Upper lobe of right lung (tissue), 1 donor: ENCODE measurements around the gene MRPL52. TPM values are rescaled to one million over a fixed set of nuclear protein-coding genes. Genes with fewer than 3 reads are reported as not detected.
A peak's percentile ranks its signal among the peaks of the same experiment; 100 is the strongest.

Experiments
- ATAC-seq: fragments of 200-7000 bp; cut with Tn5 transposase; one replicate; pipeline ENCODE4 v1.9.1; 2020; ENCODE audit warnings: mild to moderate bottlenecking, moderate library complexity
- DNase-seq: peaks from one replicate; pipeline ENCODE4 v3.0.0-alpha.2; 2020
- H3K27ac ChIP-seq: fragments of 200-600 bp; one replicate; pipeline ENCODE4 v1.8.0; 2022
- H3K27me3 ChIP-seq: fragments of 200-600 bp; one replicate; pipeline ENCODE4 v1.8.0; 2022; ENCODE audit warnings: mild to moderate bottlenecking
- H3K36me3 ChIP-seq: fragments of 200-600 bp; one replicate; pipeline ENCODE4 v1.8.0; 2022
- H3K4me1 ChIP-seq: fragments of 200-600 bp; one replicate; pipeline ENCODE4 v1.8.0; 2022
- H3K4me3 ChIP-seq: fragments of 200-600 bp; one replicate; pipeline ENCODE4 v1.8.0; 2022; ENCODE audit warnings: mild to moderate bottlenecking
- H3K9me3 ChIP-seq: fragments of 200-600 bp; one replicate; pipeline ENCODE4 v1.8.0; 2022
- CTCF ChIP-seq: fragments of 200-600 bp; IDR thresholded peaks from one replicate; pipeline ENCODE4 v1.8.0; 2022; ENCODE audit warnings: antibody characterized with exemption
- intact Hi-C: fragments of 100-400 bp; cut with DNase I; formaldehyde crosslinking; loops from one replicate; pipeline ENCODE4 v1.11.0; 2022
- total RNA-seq: library from RNA; stranded (reverse); fragmentation: NEBNext Ultra II Directional; extraction: Animal tissue kit (Norgen Biotek cat#: 25700); gene quantifications from one replicate; pipeline ENCODE4 v1.2.1, GENCODE V29; 2021
- donor health status: DM: no; HTN: yes; CAD: no; lungs with severe emphysema.

MRPL52 gene
- total RNA-seq, 1 donor from 2014 or later = 58.4 TPM

DNA sequence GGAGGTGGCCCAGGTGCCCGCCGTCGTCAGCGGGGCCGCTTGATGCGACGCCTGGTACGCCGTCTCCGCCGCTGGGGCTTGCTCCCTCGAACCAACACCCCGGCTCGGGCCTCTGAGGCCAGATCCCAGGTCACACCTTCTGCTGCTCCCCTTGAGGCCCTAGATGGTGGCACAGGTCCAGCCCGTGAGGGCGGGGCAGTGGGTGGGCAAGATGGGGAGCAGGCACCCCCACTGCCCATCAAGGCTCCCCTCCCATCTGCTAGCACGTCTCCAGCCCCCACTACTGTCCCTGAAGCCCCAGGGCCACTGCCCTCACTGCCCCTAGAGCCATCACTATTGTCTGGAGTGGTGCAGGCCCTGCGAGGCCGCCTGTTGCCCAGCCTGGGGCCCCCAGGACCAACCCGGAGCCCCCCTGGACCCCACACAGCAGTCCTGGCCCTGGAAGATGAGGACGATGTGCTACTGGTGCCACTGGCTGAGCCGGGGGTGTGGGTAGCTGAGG, 47.4 kb downstream of the MRPL52 start:
- no peak overlapping the region for H3K4me3 ChIP-seq
- ATAC-seq (no peak), DNase-seq (no peak)
- no peaks in the 10 kb centered on the region for H3K27me3 ChIP-seq
- H3K9me3 ChIP-seq = no peaks in the 10 kb centered on the region
- H3K27ac ChIP-seq = no peak overlapping the region
- peaks cover 14% of the 10 kb centered on the region for H3K4me1 ChIP-seq
- intact Hi-C loops = no loop called here
- H3K36me3 ChIP-seq = peaks cover 68% of the 10 kb centered on the region
- no peak for TF ChIP-seq CTCF

DNA sequence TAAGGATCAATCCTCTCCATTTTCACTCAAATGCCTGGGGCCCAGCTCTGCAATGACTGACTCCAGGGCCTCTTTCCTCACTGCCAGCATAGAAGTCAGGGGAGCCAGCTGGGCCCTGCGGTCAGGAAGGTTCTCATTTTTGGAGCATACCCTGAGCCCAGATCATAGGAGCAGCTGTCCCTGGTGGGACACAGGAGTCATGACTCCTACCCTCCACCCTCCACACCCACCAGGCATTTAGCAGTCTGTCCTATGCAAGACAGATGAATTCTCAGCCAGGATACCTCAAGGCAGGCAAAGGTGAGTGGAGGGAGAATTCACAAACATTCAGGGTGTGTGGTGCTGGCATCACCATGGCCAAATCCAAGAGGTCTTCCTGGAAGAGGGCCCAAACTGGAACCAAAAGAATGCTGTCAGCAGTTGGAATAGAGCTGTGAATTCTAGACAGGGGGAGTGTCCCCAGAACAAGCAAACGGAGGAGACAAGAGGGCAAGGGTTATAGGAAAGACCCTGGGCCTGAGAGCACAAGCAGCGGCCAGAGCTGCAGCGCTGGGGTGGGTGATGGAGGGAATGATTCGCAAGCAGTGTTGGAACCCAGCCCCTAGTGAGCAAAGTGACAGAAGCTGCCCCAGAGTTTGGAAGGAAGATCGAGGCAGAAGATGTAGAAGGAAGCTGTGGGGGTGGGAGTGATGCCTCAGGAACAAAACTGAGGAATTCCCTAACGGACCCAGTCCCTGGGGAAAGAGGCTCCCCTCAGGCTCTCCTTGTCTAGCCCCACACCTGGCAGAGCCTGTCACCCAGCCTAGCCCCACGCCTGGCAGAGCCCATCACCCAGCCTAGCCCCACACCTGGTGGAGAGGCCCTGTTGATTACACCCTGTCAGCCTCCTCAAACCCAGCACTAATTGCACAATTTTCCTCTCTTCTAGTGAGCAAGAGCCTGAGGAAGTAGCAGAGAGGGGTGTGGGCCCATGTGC, 48.9 kb downstream of the MRPL52 start:
- no peak for TF ChIP-seq CTCF
- H3K4me1 ChIP-seq = peaks cover 5% of the 10 kb centered on the region
- no peaks in the 10 kb centered on the region for H3K9me3 ChIP-seq
- no peak for DNase-seq
- H3K27me3 ChIP-seq = no peaks in the 10 kb centered on the region
- ATAC-seq = no peak
- H3K27ac ChIP-seq = no peak overlapping the region
- H3K4me3 ChIP-seq = no peak overlapping the region
- intact Hi-C loops = no loop called here
- H3K36me3 ChIP-seq = peaks cover 62% of the 10 kb centered on the region

DNA sequence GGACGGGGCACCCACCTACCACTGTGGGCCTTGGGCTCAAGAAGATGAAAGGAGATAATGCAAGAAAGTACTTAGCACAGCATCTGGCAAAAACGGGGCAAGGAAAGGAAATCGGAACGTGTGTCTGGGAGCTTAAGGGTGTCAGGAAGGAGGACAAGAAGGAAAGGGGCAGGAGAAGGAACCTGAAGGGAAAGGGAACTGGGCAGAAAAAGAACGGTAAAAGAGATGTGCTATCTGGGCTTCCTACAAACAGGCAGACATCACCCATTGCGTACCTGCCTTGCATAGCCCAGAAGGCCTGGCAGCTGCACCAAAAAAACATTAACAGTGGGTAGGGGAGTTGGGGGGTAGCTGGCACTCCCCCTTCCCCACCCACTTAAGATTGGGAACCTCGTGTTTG, 52.4 kb downstream of the MRPL52 start:
- no peak for TF ChIP-seq CTCF
- H3K36me3 ChIP-seq = peaks cover 27% of the 10 kb centered on the region
- H3K27me3 ChIP-seq = no peaks in the 10 kb centered on the region
- DNase-seq (no peak), ATAC-seq (no peak)
- H3K9me3 ChIP-seq = no peaks in the 10 kb centered on the region
- no peaks in the 10 kb centered on the region for H3K4me1 ChIP-seq
- H3K4me3 ChIP-seq = no peak overlapping the region
- no peak overlapping the region for H3K27ac ChIP-seq
- intact Hi-C loops = no loop called here

DNA sequence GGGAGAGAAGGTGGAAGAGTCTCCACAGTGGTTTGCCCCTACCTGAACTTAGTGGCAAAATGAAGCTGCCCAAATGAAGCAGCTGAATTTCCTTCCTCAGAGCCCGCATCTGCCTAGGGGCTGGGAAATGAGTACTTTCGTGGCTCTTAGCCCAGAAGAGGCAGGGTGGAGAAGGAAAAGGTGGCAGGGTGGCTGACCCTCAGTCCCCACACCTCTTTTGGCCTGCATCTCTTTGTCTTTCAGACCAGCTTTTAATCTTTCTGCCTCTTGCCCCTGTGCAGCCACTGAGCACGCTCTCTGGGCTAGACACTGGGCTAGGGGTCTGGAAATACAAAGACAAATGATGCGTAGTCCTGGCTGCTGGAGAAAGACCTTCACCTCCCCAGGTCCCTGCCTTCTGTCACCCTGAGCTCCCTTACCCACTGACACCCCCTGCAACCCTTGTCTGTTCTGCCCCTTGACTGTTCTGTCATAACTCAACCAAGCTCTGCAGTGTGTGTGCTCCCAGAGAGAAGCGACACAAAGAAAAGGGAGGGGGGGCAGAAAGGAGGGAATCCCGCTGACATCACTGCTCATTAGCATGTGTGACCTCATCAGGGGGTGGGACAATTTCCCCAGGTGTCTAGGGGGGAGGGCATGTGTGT, 53.0 kb downstream of the MRPL52 start:
- H3K27ac ChIP-seq = no peak overlapping the region
- intact Hi-C loops = no loop called here
- no peak for TF ChIP-seq CTCF

GRCh38 chr14:22883173-22883976, 53.7 kb downstream of the MRPL52 start, which contains the start of gene REM2:
Gene REM2 (plus strand): TSS chr14:22883222. CDS start chr14:22883288, 66 bp downstream.
- no peak for TF ChIP-seq CTCF
- intact Hi-C loops = no loop called here
- no peak within 1 kb of the TSS for H3K4me3 ChIP-seq
- no peaks in the 10 kb centered on the region for H3K27me3 ChIP-seq
- no peak for DNase-seq
- no peak within 1 kb of the TSS for H3K27ac ChIP-seq
- H3K36me3 ChIP-seq = peaks cover 14% of the 10 kb centered on the region
- H3K9me3 ChIP-seq = no peaks in the 10 kb centered on the region
- ATAC-seq = no peak
- peaks cover 10% of the 10 kb centered on the region for H3K4me1 ChIP-seq

More for the DNA sequence above, 53.0 kb downstream of the MRPL52 start:
- H3K27me3 ChIP-seq = no peaks in the 10 kb centered on the region
- H3K4me1 ChIP-seq = peaks cover 3% of the 10 kb centered on the region
- no peaks in the 10 kb centered on the region for H3K9me3 ChIP-seq
- peak; percentile 27 for ATAC-seq
- peaks cover 21% of the 10 kb centered on the region for H3K36me3 ChIP-seq
- DNase-seq = no peak
- no peak overlapping the region for H3K4me3 ChIP-seq
